ENCODE measurements around the gene ELMO1.
A peak's percentile ranks its signal among the peaks of the same experiment; 100 is the strongest.

The ELMO1 gene

DNA sequence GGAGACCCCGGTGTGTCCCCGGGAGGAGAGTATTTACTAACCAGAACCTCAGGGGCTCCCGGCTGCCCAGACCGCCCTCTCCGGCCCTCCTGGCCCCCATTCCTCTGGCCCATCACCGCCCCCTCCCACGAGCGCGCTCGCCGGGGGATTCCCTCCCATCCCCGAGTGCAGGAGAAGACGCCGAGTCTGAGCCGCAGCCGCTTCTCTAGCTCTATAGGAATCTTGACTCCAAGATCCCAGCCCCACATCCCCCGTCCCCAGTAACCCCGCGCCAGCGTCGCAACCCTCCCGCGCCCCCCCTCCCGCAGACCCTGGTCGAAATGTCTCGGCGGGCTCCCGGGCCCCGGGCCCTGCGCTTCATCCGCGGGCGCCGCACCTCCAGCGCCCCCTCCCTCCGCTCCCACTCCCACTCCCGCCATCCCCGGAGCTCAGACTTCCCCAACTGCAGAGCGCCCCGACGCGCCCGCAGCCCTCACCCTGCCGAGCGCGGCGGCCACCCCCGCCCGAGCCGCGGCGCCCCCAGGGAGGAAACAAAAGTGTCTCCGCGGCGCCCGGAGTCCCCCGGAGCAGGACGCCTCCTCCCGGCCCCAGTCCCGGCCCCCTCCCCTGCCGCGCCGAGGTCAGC is 541 bp downstream of the ELMO1 start:
- peak overlapping the region; percentile 62 for H3K4me3 ChIP-seq (ENCODE audit: low read depth, low read length)
- no peak for DNase-seq (ENCODE audit: low read depth)
- no peak for TF ChIP-seq CTCF (IDR thresholded peaks at IDR 0.05; ENCODE audit: low read depth, low read length)
- no peak for TF ChIP-seq MYC (IDR thresholded peaks at IDR 0.05; ENCODE audit: low read depth, low read length)
- no peak for TF ChIP-seq POLR2A (IDR thresholded peaks at IDR 0.05; ENCODE audit: extremely low read depth, insufficient read length)
- TF ChIP-seq, protein P1, sequence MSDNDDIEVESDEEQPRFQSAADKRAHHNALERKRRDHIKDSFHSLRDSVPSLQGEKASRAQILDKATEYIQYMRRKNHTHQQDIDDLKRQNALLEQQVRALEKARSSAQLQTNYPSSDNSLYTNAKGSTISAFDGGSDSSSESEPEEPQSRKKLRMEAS (IDR thresholded peaks at IDR 0.05; ENCODE audit: low read depth, low read length), result no peak

DNA sequence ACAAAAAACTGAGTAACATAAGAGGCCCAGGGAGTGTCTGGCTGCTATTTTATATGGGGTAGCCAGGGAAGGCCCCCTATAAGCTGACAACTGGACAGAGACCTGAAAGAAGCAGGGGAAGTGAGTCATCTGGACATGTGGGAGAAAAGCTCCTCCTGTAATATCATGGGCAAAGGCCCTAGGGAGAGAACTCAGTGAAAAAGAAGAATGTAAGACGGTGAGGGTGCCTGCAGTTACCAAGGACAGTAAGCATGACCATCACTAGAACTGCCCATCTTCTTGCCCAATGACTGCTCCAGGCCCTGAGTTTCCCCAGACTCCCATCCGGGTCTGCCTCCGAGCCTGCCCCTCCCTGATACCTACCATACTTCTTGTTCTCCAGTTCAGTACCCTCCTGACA is 2.3 kb downstream of the ELMO1 start:
- TF ChIP-seq CTCF (IDR thresholded peaks at IDR 0.05; ENCODE audit: low read depth, low read length) (no peak), MYC (IDR thresholded peaks at IDR 0.05; ENCODE audit: low read depth, low read length) (peak; percentile 59), POLR2A (IDR thresholded peaks at IDR 0.05; ENCODE audit: extremely low read depth, insufficient read length) (no peak)
- TF ChIP-seq, protein P1 (IDR thresholded peaks at IDR 0.05; ENCODE audit: low read depth, low read length), result peak; percentile 60; the same call in 1 of the 2 replicates
- H3K4me3 ChIP-seq (ENCODE audit: low read depth, low read length), result no peak overlapping the region
- peak; percentile 87 for DNase-seq (ENCODE audit: low read depth)

DNA sequence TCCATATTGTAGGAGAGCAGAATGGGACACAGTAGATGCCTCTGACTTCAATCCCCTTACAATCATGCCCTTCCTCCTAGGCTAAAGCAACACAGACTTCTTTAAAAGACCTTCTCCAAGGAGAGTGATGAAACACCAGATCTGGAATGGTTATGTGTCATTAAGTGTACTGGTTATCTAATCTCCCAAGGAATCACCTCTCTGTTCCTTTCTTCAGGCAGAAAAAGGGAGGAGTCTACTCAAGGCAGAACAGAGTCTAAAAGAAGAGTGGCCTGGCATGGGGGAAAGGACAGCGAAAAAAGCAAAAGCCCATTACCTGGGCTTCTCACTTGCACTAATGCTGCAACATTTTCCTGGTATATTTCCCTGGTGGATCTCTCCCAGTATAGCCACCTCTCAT is 2.9 kb downstream of the ELMO1 start:
- DNase-seq (ENCODE audit: low read depth), result no peak
- no peak for TF ChIP-seq CTCF (IDR thresholded peaks at IDR 0.05; ENCODE audit: low read depth, low read length)
- TF ChIP-seq POLR2A (IDR thresholded peaks at IDR 0.05; ENCODE audit: extremely low read depth, insufficient read length), result no peak
- TF ChIP-seq, protein P1 (IDR thresholded peaks at IDR 0.05; ENCODE audit: low read depth, low read length), result no peak
- no peak for TF ChIP-seq MYC (IDR thresholded peaks at IDR 0.05; ENCODE audit: low read depth, low read length)
- H3K4me3 ChIP-seq (ENCODE audit: low read depth, low read length), result no peak overlapping the region

DNA sequence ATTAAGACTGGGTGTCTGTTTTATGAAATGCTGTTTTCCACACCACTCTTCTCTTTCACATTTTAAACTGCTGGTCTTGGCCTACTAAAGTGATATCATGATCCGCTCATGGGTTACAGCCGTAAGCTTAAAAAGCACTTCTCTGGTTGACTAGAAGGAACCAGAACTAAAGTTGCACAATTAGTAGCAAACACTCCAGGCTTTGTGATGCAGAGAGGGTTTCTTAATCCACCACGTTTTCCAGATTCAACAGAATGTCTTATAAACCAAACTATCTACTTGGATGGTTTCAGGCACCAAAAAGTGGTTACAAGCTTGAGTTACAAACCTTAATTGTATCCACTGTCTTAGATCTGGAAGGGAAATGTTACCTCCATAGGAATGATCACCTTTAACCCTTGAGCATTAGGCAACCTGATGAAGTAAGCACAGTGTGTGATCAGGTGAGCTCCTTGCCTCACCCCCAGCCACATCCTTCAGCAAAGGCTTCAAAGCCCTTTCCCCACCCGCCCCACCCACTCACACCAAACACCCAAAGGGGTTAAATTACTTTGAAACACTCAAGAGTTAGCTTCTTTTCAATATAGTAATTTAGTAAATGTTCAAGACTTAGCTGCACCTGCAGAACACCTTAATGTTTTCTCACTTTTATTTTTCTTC is 3.5 kb downstream of the ELMO1 start:
- TF ChIP-seq, protein P1 (IDR thresholded peaks at IDR 0.05; ENCODE audit: low read depth, low read length), result 0 out of 2 replicates have a peak, but pooled peaks have one; percentile 37
- TF ChIP-seq CTCF (IDR thresholded peaks at IDR 0.05; ENCODE audit: low read depth, low read length) (no peak), POLR2A (IDR thresholded peaks at IDR 0.05; ENCODE audit: extremely low read depth, insufficient read length) (no peak), MYC (IDR thresholded peaks at IDR 0.05; ENCODE audit: low read depth, low read length) (0 out of 2 replicates have a peak, but pooled peaks have one; percentile 18)

DNA sequence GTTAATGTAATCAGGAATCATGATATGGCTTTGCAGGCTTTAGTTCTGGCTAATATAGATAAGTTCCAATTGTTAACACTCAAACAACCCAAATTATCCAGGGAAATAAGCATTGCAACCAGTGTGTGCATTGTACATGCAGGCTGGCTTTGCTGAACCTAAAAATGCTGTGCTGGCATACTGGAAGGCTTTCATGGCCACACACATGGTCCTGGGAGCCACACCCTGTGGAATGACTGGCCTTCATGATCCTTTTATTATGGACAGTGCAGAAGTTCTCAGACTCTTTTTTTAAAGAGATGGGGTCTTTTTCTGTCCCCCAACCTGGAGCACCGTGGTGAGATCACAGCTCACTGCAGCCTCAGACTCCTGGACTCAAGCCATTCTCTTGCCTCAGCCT is 5.0 kb downstream of the ELMO1 start:
- H3K4me3 ChIP-seq (ENCODE audit: low read depth, low read length), result no peak overlapping the region
- no peak for DNase-seq (ENCODE audit: low read depth)
- TF ChIP-seq, protein P1 (IDR thresholded peaks at IDR 0.05; ENCODE audit: low read depth, low read length), result no peak
- TF ChIP-seq MYC (IDR thresholded peaks at IDR 0.05; ENCODE audit: low read depth, low read length), result no peak
- TF ChIP-seq POLR2A (IDR thresholded peaks at IDR 0.05; ENCODE audit: extremely low read depth, insufficient read length), result no peak
- no peak for TF ChIP-seq CTCF (IDR thresholded peaks at IDR 0.05; ENCODE audit: low read depth, low read length)

More for the DNA sequence above, 3.5 kb downstream of the ELMO1 start:
- peak; percentile 59 for DNase-seq (ENCODE audit: low read depth)
- no peak overlapping the region for H3K4me3 ChIP-seq (ENCODE audit: low read depth, low read length)

Data from NB4 (cell line).